HG02981 (cell line): ENCODE results near the gene AHRR.
"Not testable (repeated sequence)": the region's sequence is repeated elsewhere in the genome, so short reads cannot be mapped to it uniquely, and the experiment has no call there.

Source experiments
- ATAC-seq: cut with Tn5 transposase; IDR thresholded peaks from one replicate; pipeline ENCODE4 v1.9.1; 2021; ENCODE audit warnings: mild to moderate bottlenecking, moderate library complexity; ENCODE audit not compliant: unreplicated experiment

The AHRR gene

DNA sequence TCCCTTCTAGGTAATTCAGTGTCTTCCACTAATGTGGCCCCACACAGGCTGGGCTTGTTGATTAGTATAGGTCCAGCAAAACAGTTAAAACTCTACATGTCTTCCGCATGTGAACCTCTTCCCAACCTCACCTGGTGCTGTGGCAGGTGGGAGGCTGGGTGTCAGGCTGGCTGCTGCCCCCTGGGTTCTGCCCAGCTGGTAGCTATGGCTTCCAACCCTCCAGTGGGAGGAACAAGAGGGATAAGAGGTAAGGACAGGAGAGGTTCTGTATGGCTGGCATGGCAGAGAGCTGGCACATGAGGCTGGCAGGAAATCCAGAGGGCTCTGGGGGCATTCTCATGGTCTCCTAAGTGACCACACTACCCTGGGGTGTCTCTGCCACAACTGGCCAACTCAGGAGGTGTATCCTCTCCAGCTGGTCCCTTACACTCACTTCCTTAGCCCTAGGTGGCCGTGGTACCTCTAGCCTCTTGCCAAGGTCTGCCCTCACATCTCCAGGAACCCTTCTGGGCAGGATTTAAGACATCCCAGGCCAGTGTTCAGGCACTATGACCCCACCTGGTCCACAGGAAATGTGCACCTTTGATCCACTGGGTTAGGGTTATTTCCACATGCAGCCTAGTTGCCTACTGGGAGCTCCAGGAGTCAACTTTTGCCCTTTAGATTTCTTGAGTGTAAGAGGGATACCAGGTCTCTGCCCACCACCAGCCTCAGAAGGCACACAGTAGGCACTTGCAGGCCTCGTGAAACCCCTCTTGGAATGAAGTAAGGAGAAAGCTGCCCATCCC lies 41.7 kb downstream of the AHRR start:
- no peak for ATAC-seq

GRCh38 chr5:364497-364896 lies 43.0 kb downstream of the AHRR start:
- no peak for ATAC-seq

DNA sequence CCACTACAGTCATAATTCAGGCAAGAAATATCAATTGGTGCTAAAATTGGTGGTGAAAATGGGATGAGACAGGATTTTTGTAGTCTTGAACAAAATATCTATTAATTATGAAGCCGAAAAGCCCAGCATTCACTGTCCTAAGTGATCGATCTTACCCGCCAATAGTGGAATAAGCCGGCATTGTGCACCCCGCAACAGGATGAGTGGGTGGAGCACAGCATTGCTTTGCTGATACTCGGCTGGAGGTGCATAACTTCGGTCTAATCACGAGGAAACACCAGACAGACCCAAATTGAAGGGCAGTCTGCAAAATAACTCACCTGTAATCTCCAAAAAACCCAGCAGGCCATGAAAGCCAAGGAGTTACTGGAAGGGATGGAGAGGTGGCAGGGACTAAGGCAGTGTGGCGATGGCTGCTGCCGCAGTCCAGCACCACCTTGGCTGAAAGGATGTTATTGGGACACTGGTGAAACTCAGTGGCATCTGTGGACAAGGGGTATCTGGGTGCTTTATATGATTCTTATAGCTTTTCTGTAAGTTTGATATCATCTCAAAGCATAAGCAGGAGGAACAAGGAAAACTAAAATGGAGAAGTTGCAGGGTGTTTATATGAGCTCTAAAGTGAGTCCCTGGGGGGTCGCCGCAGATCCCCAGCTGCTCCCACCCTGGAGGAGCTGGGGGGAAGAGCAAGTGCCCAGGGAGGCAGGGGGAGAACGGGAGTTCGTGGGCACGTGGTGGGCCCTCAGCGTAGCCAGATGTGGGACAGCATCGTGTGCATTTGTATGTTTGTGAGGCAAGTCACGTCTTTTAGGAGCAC lies 45.2 kb downstream of the AHRR start:
- ATAC-seq, result no peak

DNA sequence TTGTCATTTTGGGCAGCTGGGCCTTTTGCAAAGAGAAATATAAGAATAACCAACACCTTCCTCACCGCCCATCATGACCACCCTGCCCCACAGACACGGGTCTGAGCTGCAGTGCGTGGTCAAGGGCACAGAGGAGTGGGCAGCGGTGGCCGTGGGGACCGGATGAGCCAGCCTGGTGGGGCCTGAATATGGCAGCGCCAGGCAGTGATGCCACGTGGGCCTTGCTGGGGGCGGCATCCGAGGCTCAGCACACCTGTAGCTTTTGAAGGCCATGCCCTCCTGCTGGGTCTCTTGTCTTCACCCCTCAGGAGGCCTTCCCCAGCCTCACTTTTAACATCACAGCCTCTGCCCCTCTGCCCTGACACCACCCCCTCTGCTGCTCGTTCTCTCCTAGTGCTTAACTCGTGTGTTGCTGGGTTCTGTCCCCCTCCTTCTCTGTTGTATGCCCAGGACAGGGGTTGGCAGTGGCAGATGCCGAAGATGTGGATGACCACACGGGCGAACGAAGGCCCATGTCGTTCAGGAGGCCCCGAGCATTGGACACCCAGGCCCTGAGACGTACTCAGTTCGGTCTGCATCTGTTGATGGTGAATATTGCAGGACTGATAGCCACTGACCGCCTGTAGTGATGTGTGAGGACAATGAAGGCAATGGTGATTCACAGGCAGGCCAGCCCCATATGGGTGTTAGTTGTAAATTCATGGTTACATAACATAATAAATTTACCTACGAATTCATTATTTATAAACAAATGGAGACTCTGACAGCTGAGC lies 46.0 kb downstream of the AHRR start:
- ATAC-seq, result no peak

DNA sequence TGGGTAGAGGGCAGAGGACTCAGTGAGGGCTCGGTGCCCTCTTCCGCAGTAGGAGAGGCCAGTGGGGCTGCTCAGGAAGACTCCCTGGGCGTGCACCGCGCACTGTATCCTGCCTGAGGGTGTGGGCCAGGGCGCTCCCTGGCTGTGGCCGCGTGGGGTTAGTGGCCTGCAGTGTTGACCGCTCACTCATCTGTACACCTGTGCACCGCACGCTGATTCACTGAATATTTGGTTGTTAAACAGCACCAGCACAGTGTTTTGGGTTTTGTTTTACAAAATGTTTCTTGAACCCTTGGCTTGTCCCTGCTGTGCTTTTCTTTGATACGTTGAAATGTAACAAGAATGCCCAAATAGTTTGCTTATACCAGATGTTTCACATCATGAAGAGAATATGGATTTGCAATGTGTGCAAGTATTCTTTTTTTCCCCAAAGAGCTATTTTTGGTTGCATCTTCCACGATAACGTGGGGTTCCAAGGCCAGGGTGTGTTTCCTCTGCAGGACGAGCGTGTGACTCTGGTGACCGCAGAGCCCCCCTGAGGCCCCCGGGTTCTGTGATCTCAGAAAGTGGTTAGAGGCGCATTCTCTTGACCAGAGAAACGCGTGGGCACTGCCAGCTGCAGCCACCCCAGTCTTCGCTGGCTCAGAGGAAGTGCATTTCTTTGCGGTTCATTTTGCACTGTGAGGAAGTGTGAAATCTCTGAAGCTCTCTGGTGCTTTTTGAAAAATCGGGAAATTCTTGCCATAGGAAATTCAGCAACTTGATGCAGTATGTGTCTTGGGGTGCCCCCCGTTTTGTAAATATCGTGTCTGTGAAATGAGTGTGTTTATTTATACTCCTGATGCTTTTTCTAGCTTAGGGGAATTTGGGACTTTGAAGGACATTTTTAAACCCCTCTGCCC lies 46.9 kb downstream of the AHRR start:
- peak; percentile 49 for ATAC-seq

GRCh38 chr5:369151-369868 lies 47.8 kb downstream of the AHRR start:
- ATAC-seq, result no peak

DNA sequence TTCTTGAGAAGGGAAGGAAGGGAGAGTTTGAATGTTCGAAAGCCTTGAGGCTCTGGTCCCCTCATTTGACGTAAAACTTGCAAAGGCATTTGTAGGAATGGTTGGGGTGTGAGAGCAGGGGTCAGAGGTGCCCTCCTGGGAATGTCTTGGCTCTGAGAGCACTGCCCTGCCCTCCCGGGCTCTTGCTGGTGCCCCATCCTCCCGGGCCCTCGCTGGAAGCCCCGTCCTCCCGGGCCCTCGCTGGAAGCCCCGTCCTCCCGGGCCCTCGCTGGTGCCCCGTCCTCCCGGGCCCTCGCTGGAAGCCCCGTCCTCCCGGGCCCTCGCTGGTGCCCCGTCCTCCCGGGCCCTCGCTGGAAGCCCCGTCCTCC lies 48.3 kb downstream of the AHRR start:
- not testable (repeated sequence) for ATAC-seq

DNA sequence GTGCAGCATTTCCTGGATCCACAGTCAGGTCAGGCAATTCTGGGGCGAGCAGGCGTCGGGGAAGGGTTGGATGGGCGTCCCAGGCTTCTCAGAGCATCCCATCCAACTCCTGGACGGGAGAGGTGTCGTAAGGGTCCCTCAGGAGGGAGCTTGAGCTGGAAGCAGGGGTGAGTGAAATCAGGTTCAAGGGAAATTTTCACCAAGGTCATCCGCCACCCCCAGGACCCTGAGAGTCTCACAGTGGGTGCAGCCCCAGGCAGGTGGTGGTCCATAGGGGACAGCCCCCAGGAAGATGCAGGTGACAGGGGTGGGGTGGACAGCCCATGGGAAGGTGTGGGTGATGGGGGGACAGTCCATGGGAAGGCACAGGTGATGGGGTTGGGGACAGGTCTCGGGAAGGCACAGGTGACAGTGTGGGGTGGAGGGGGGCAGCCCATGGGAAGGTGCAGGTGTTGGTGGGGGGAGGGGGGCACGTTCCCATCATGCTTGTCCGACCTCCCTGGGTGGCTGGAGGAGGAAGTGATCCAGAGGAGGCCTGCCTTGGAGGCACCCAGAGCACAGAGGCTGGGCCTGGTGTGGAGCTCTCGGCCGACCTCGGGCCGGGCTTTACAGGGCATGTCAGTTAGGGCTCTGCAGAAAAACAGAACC lies 48.9 kb downstream of the AHRR start:
- ATAC-seq, result no peak

- ATAC-seq, result no peak
Measured at GRCh38 chr5:370959-371810, 49.7 kb downstream of the AHRR start.

DNA sequence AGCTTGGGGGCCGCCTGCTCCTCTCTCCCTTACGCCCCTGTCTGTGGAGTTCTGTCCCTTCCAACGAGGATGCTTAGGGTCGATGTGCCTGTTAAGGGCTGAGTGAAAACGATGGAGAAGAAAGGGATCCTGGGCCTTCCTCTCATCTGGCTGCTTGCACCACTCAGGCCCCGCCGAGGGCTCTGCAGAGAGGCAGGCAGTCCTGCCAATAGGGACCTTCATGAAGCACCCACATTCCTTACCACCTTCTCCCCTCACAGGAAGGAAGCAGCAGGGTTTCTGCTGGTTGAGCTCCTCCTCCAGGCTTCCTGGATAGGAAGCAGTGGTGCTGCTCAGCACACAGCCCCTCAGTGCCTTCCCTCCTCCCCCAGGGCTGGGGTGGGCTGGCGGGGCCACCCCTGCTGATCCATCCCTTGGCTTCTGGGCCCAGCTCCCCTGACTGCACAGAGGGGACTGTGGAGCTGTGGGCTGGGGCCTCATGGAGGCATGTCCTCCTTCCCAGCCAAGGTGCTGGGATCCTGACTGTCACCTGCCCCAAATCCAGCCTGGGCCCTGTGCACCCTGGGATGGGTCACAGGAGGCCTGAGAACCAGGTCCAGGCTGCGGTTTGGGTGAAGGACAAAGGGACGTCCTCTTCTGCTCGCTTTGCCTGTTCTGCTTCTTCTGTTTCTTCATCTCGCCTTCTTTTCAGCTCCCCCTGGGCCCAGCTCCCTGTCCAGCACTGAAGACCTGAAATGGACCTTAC lies 50.5 kb downstream of the AHRR start:
- ATAC-seq, result no peak

GRCh38 chr5:372556-372995 lies 51.1 kb downstream of the AHRR start:
- no peak for ATAC-seq

- ATAC-seq, result peak; percentile 19
Measured at GRCh38 chr5:372996-373709, 51.6 kb downstream of the AHRR start.

DNA sequence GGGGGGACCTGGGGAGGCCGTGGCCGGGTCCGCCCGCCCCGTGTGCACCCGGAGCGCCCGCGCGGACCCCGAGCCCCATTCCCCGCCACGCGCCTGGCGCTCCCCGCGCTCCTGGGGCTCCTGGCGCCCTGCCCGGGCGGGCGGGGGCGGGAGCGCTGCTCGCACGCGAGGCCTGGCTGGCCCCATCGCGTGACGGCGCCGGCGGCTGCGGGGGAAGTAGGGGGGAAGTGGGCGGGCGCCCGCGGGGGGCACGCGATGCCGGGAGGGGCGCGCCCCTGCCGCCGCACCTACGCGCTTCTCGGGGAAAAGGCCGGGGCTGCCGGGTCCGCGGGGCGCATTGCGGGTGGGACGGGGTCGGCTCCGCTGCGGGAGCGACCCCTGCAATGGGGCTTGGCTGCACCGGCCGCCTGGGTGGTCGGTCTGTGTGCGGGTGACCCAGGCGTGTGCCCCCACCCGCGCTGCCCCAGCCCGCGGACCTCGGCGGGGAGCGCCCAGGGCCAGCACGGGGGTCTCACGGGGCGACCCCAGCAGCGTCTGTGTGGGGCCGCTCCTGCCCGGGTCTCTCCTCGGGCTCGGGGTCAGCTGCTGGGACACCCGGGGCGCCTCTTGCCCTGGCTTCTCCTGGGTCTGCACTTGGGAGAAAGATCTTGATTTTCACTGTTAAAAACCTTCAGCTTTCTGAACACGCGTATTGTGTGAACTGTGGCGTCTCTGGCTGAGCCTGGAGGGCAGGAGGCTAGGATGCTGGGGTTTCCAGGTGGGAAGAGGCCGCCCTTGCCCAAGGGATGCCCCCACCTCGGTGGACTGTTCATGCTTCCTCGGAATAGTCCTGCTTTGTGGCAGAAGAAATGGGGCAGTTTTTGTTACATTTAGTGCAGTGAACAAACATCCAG lies 52.4 kb downstream of the AHRR start:
- peak; percentile 35 for ATAC-seq

DNA sequence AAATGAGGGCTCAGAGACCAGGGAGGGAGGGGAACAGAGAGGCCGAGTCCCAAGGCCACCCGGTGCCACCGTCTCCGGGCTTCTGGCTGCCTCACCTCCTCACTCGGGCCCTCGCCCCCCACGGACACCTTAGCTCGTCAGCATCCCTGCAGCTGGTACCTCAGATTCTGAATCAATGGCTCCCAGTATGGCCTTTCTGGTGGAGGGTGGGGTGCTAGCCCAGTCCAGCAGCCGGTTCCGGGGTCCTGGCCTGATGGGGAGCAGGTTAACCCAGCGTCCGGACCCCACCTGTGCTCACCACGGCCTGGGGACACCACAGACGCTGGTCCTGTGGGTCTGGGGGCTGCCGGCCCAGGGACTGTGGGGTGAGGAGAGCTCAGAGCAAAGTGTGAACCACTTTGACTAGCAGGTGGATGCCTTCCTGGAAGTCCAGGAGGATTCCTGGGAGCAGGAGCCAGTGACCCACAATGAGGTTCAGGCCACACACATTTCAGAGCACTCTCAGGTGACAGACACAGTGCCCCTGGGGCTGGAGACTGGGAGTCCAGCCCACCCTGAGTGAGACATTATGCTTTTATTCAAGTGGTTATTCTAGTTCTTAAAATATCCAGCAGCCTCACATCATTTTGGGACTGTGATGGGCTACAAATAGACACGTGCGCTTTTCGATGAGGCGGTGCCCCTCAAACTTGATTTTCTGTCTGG lies 53.3 kb downstream of the AHRR start:
- ATAC-seq, result no peak

DNA sequence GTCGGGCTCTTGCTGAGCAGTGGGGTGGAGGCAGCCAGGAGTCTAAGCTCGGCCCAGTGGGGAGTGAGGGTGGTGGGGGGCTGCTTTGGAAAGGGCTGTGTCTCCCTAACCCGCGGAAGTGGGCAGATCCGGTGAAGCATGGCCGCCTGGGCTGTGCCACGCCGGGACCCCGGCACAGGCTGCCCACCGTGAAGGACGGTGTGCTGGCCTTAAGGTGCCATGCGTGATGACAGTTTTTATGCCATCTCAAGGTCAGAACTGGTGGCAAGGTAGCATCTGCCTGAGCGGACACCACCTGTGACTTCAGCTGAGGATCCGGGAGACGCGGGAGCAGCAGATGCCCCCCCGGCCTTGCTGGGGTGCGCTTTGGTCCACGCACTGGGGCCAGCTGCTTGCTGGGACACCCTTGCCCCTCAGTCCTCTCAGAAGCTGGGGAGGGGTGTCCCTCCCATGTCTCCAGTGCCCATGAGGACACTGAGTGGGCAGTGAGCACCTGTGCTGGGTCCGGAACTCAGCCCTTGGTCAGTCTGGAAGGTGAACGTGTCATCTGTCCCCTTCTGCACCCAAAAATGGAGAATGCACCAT lies 53.9 kb downstream of the AHRR start:
- ATAC-seq, result no peak
